Uterus (tissue), 4 donors: Measurements from ENCODE around the gene SEMA4C. TPM values are rescaled to one million over a fixed set of nuclear protein-coding genes. Genes with fewer than 3 reads are reported as not detected.

Experiments used
- DNase-seq, 2 donors: peaks; one replicate each; pipeline ENCODE4 v3.0.0-alpha.2; 2019 to 2020
- H3K27ac ChIP-seq, 2 donors: fragments of 200-600 bp; sonication (generic); 1 replicate in 1 of 2; 2 replicates in 1 of 2; pipeline ENCODE4 v1.5.1; 2016 to 2018
- H3K27me3 ChIP-seq, 2 donors: fragments of 200-600 bp; sonication (generic); one replicate each; pipeline ENCODE4 v1.5.1; 2018 to 2019; ENCODE audit warnings: control low read depth in 1 of 2
- H3K36me3 ChIP-seq, 2 donors: fragments of 200-600 bp; sonication (generic); one replicate each; pipeline ENCODE4 v1.5.1; 2019; ENCODE audit warnings: control low read depth in 1 of 2
- H3K4me1 ChIP-seq, 2 donors: fragments of 200-600 bp; sonication (generic); one replicate each; pipeline ENCODE4 v1.5.1; 2018 to 2019; ENCODE audit warnings: control low read depth in 1 of 2
- H3K4me3 ChIP-seq, 2 donors: fragments of 200-600 bp; sonication (generic); 1 replicate in 1 of 2; 2 replicates in 1 of 2; pipeline ENCODE4 v1.5.1; 2018 to 2019; ENCODE audit warnings: mild to moderate bottlenecking in 1 of 2
- H3K9me3 ChIP-seq, 2 donors: fragments of 200-600 bp; sonication (generic); one replicate each; pipeline ENCODE4 v1.5.1; 2019; ENCODE audit warnings: control low read depth in 1 of 2
- POLR2A ChIP-seq, 2 donors: fragments of 450-650 bp; IDR thresholded peaks; one replicate each; pipeline ENCODE4 v1.6.1; 2016; ENCODE audit warnings: antibody characterized with exemption in 2 of 2, mild to moderate bottlenecking in 1 of 2, moderate library complexity in 1 of 2
- intact Hi-C: fragments of 100-400 bp; cut with DNase I; formaldehyde crosslinking; loops from one replicate; pipeline ENCODE4 v1.15.1; 2023; ENCODE audit warnings: low total_unique reads
- total RNA-seq, 4 donors: library from RNA; depleted of rRNA in 3 of 4; stranded (reverse); fragments of >200 nt in 3 of 4; gene quantifications; one replicate each; pipeline versions ENCODE4 v1.1.0 to v1.2.4, GENCODE V29; 2014 to 2023
- TF ChIP-seq, protein P1 (sequence below), 4 experiments: fragments of 200-600 bp in 2 of 4; fragments of 450-650 bp in 2 of 4; sonication (generic) in 2 of 4; IDR thresholded peaks; one replicate each; pipeline ENCODE4 v1.5.1; 2016 to 2019; ENCODE audit warnings: antibody characterized with exemption in 4 of 4, mild to moderate bottlenecking in 2 of 4, moderate library complexity in 1 of 4
- donor health status: DM: yes; HTN: yes; CAD: no.

Gene SEMA4C
- total RNA-seq, 4 donors from 2014 or later: 31.8 to 117 (median 61.7) TPM

GRCh38 chr2:96828436-96828835 lies 41.4 kb downstream of the SEMA4C start:
- DNase-seq: no peak
- H3K4me3 ChIP-seq: no peak overlapping the region
- no peaks in the 10 kb centered on the region for H3K27me3 ChIP-seq
- TF ChIP-seq, protein P1, sequence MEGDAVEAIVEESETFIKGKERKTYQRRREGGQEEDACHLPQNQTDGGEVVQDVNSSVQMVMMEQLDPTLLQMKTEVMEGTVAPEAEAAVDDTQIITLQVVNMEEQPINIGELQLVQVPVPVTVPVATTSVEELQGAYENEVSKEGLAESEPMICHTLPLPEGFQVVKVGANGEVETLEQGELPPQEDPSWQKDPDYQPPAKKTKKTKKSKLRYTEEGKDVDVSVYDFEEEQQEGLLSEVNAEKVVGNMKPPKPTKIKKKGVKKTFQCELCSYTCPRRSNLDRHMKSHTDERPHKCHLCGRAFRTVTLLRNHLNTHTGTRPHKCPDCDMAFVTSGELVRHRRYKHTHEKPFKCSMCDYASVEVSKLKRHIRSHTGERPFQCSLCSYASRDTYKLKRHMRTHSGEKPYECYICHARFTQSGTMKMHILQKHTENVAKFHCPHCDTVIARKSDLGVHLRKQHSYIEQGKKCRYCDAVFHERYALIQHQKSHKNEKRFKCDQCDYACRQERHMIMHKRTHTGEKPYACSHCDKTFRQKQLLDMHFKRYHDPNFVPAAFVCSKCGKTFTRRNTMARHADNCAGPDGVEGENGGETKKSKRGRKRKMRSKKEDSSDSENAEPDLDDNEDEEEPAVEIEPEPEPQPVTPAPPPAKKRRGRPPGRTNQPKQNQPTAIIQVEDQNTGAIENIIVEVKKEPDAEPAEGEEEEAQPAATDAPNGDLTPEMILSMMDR (IDR thresholded peaks at IDR 0.05): no peak
- no peak for TF ChIP-seq POLR2A (IDR thresholded peaks at IDR 0.05)
- no peak overlapping the region for H3K27ac ChIP-seq
- H3K4me1 ChIP-seq: no peaks in the 10 kb centered on the region
- intact Hi-C loops: no loop called here
- no peaks in the 10 kb centered on the region for H3K36me3 ChIP-seq
- H3K9me3 ChIP-seq: no peaks in the 10 kb centered on the region

DNA sequence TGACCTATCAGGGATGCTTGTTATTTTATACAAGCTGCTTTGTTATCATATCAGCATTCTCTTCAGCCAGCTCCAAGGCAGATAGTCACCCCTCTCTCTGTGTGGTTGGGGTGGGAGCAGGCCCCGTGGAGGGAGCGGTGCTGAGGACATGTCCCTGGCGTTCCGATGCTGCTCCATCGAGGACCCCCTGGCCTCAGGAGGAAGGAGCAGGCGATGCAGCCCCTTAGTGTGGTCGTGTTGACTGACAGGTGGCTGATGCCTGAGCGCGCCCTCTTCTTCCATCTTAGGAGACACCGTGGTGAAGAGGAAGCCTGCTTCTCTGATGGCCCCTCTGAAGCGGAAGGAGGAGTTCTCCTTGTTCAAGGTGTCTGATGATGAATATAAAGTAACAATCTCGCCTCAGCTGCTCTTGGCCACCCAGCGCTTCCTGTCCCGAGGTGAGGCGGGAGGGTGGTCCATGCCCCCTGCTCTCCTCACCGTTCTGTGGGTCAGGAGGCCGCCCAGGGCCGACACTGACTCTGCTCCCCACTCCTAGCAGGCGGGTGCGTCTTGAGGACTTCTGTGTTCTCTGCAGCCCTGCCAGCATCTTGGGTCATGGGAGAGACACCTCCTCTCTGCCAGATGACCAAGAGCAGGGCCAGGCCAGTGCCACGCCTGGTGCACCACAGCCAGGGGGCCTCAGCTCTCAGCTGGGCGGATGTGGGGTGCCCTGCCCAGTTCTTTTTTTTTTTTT lies 43.2 kb downstream of the SEMA4C start:
- DNase-seq: no peak
- no peaks in the 10 kb centered on the region for H3K9me3 ChIP-seq
- no peaks in the 10 kb centered on the region for H3K36me3 ChIP-seq
- no peak overlapping the region for H3K4me3 ChIP-seq
- intact Hi-C loops: no loop called here
- no peaks in the 10 kb centered on the region for H3K4me1 ChIP-seq
- no peak overlapping the region for H3K27ac ChIP-seq
- no peak for TF ChIP-seq POLR2A (IDR thresholded peaks at IDR 0.05)
- TF ChIP-seq, protein P1 (IDR thresholded peaks at IDR 0.05): no peak
- H3K27me3 ChIP-seq: no peaks in the 10 kb centered on the region

DNA sequence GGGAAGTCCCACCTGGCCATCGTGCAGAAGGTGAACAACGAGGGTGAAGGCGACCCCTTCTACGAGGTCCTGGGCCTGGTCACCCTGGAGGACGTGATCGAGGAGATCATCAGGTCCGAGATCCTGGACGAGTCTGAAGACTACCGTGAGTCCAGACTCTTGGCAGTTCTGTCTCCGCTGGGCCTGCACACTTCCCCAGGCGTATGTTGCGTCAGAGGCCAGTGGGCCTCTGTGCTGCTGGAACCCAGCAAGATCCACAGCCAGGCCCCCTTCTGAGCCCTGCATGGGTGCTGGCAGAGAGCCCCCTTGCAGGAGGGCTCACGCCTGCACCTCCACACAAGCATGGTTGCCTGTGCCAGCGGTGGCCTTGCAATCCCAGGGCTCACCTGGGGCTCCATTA lies 44.8 kb downstream of the SEMA4C start:
- intact Hi-C loops: no loop called here
- Histone ChIP-seq H3K9me3 (no peaks in the 10 kb centered on the region), H3K4me1 (no peaks in the 10 kb centered on the region), H3K36me3 (no peaks in the 10 kb centered on the region), H3K27ac (no peak overlapping the region), H3K27me3 (no peaks in the 10 kb centered on the region), H3K4me3 (no peak overlapping the region)
- no peak for DNase-seq
- TF ChIP-seq, protein P1 (IDR thresholded peaks at IDR 0.05): no peak
- no peak for TF ChIP-seq POLR2A (IDR thresholded peaks at IDR 0.05)

- no peak for DNase-seq
- no peaks in the 10 kb centered on the region for H3K9me3 ChIP-seq
- no peaks in the 10 kb centered on the region for H3K36me3 ChIP-seq
- no peaks in the 10 kb centered on the region for H3K27me3 ChIP-seq
- H3K27ac ChIP-seq: peak overlapping the region in 1 of 2 donors; percentile 49
- H3K4me1 ChIP-seq: peaks cover 3 to 5% of the 10 kb centered on the region in 2 donors
- intact Hi-C loops: no loop called here
- no peak overlapping the region for H3K4me3 ChIP-seq
- TF ChIP-seq, protein P1 (IDR thresholded peaks at IDR 0.05): no peak
- TF ChIP-seq POLR2A (IDR thresholded peaks at IDR 0.05): no peak
These were observed 45.6 kb downstream of the SEMA4C start for GRCh38 chr2:96824079-96824870.

DNA sequence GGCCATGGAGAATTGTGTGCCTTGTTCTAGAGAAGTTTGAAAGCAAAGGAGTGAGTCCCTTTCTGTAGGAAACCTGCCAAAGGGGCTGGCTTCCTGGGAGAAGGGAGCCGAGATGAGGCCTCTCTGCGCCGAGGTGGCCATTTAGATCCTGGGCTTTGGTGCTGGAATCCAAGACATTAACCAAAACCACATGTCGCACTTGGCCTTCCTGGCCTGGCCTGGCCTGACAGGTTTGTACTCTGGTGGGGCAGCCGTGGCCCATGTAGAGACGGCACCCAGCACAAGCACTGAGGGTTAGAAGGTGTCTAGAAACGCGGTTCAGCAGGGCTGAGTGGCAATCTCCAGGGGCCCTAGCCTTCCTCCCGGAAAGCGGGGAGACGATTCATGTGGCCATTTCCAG lies 46.7 kb downstream of the SEMA4C start:
- Histone ChIP-seq H3K4me3 (no peak overlapping the region), H3K36me3 (no peaks in the 10 kb centered on the region), H3K4me1 (peaks cover 10 to 14% of the 10 kb centered on the region in 2 donors), H3K27me3 (no peaks in the 10 kb centered on the region), H3K27ac (peak overlapping the region; percentile 37 to 49), H3K9me3 (no peaks in the 10 kb centered on the region)
- peak in 1 of 2 donors; percentile 53 for DNase-seq
- no peak for TF ChIP-seq POLR2A (IDR thresholded peaks at IDR 0.05)
- TF ChIP-seq, protein P1 (IDR thresholded peaks at IDR 0.05): no peak
- intact Hi-C loops: no loop called here
